Measurements from ENCODE around the gene TADA3.

DNA sequence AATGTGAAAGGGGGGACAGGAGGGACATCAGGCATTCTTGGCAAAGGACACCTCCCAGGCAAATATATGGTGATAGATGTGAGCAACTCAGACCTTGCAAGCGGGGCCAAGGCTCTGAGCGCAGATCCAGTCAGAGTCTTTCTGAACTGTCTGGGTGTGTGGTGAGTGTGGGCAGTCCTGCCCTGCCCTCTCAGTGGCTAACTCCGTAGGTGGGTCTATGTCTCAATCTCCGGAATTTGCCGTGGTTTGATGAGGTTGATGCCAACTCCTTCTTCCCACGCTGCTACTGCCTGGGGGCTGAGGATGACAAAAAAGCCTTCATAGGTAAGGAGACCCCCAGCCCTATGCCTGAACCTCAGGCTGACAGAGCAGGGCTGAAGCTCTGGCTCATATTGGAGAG lies 25.2 kb upstream of the TADA3 start:
- TF ChIP-seq, protein P1, sequence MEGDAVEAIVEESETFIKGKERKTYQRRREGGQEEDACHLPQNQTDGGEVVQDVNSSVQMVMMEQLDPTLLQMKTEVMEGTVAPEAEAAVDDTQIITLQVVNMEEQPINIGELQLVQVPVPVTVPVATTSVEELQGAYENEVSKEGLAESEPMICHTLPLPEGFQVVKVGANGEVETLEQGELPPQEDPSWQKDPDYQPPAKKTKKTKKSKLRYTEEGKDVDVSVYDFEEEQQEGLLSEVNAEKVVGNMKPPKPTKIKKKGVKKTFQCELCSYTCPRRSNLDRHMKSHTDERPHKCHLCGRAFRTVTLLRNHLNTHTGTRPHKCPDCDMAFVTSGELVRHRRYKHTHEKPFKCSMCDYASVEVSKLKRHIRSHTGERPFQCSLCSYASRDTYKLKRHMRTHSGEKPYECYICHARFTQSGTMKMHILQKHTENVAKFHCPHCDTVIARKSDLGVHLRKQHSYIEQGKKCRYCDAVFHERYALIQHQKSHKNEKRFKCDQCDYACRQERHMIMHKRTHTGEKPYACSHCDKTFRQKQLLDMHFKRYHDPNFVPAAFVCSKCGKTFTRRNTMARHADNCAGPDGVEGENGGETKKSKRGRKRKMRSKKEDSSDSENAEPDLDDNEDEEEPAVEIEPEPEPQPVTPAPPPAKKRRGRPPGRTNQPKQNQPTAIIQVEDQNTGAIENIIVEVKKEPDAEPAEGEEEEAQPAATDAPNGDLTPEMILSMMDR (IDR thresholded peaks at IDR 0.05; ENCODE audit: low read depth, low read length, poor library complexity, severe bottlenecking), result no peak
- no peak for TF ChIP-seq EZH2phosphoT487 (IDR thresholded peaks at IDR 0.05; ENCODE audit: borderline replicate concordance, low read length)

Data from DOHH2 (cell line).